HG03442 (cell line): ENCODE results near the gene AKR7A3.
"Not testable (repeated sequence)": the region's sequence is repeated elsewhere in the genome, so short reads cannot be mapped to it uniquely, and the experiment has no call there.

ENCODE experiments used
- ATAC-seq: cut with Tn5 transposase; IDR thresholded peaks from one replicate; pipeline ENCODE4 v1.9.1; 2021; ENCODE audit warnings: mild to moderate bottlenecking, moderate library complexity; ENCODE audit not compliant: unreplicated experiment

Gene AKR7A3

DNA sequence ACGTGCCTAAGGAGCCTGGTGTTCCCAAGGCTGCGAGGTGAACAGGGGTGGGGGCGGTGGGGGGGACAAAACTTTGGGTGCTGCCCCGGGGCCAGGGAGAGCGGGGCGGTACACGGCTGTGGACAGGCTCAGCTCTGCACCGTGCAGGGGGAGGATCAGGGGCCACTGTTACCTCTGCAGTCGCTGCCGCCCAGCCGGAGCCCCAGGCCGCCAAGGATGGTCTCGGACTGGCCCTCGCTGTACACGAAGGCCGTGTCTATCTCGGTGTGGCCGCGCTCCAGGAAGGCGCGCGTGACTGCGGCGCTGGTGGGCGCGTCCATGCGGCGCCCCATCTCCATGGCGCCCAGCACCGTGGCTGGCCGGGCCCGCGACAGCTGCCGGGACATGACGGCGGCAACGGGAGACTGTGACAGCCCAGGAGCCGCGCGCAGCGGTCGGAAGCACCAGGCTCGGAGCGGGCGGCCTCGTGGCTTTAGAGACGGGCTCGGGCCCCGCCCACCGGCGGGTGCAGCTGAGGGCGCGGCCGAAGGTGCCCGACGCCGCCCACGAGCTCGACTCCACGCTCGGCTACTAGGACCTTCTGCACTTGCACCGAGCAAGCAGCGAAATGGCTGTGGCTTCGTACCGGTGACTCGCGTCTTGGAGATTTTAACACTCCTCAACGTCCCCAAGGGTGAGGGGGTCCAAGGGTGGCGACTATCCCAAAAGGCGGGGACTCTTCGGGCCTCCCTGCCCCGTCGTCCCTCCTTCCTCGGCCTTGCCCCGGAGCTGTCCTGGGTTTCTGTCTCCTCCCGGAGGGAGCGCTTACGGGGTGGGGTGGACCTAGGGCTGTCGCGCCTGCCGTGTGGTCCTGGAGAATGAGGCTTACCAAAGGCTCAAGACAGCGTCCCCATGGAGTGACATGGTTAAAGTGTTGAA lies at the start of gene AKR7A3:
Gene AKR7A3 (minus strand): TSS at position 447 of the 918 bp plus-strand sequence. CDS start 61 bp downstream, at position 386.
- ATAC-seq: not testable (repeated sequence)

DNA sequence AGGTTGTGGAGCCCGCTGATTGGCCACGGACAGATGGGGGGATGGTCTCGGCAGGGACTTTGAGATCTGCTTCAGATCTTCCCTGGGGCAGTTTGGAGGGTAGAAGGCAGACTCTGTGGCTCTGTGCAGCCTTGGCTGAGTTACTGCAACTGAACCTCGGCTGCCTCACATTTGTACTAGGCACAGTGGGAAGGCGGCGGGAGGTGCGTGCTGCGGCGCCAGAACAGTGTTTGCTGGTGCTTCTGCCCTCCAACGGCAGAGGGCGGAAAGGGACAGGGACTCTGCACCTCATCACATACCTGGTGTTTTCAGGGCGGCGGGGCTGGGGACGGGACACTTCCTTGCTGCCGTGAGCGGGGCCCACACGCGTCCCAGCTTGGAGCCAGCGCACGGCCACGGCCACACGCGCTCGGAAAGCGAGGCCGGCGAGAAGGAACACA lies 49.8 kb upstream of the AKR7A3 start:
- ATAC-seq: no peak

DNA sequence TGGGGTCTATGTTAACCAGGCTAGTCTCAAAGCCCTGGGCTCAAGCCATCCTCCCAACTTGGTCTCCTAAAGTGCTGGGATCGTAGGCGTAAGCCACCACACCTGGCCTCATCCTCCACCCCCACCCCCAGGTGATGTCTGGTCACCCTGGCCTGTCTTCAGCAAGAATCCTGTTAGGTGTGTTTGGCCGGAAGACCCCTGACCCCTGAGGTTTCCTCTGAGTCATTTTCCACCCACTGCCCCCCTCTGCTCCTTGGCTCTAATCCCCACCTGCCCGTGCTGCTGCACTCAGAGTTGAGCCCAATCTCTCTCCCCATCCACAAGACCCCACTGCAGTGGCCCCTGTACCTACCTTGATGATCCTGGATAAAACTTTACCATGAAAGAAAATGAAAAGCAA lies 48.7 kb upstream of the AKR7A3 start:
- no peak for ATAC-seq

DNA sequence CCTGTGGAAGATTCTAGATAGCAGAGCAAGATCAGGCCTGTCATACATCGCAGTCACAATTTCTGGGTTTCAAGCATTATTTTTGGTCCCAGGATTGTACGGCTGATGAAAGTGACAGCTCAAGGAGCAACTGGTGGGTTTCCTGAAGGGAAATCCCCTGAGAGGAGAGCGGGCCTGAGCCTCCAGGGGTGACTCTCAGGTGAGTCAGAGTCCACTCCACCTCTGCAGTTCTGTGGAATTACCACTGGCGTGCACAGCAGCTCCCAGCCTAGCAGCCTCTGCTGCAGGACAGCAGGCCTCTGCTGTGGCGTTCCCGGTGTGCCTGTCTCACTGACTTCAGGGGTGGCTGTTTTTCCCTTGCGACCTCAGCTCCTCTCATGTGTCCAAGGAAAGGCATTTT lies 48.0 kb upstream of the AKR7A3 start:
- ATAC-seq: no peak

DNA sequence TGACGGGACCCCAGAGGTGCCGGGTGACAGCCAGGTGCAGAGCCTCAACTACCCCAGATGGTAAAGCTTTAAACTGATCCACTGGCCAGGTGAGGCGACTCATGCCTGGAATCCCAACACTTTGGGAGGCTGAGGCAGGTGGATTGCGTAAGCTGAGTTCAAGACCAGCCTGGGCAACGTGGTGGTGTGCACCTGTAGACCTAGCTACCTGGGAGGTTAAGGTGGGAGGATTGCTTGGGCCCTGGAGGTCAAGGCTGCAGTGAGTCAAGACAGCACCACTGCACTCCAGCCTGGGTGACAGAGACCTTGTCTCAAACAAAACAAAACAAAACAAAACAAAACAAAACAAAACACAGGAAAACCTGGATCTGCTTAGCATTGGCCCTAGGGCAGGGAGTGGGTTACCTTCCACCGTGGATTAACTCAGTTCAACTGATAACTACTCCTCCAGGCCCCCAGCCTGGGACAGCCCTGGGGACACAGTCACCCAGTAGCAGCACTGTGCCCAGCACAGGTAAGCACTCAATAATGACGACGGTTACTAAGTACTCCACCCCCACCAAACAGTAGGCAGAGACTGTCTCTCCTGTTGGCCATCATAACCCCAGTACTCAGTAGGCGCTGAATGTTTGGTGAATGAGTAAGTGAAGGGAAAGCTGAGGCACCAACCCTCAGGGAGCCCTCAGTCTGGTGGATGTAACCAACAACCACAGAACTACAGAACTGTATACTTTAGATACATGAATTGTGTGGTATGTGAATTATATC lies 45.2 kb upstream of the AKR7A3 start:
- ATAC-seq: no peak

DNA sequence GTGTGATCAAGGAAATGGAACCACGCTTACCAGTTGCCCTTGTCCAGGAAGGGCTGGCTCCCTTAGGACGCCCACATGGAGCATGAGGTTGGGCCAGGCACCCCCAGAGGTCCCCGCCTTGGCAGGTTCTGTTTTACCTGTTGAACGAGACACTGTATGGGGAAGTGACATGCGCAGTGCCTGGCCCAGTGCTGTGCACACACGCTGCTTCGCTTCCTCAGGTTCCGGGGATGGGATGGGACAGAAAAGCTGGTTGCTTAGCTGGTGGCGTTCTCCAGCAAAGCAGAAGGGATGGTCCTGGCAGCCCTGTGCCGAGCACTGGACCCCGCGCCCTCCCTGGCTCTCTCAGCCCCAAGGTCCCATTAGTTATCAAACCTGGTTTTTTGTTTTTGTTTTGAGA lies 44.3 kb upstream of the AKR7A3 start:
- no peak for ATAC-seq

DNA sequence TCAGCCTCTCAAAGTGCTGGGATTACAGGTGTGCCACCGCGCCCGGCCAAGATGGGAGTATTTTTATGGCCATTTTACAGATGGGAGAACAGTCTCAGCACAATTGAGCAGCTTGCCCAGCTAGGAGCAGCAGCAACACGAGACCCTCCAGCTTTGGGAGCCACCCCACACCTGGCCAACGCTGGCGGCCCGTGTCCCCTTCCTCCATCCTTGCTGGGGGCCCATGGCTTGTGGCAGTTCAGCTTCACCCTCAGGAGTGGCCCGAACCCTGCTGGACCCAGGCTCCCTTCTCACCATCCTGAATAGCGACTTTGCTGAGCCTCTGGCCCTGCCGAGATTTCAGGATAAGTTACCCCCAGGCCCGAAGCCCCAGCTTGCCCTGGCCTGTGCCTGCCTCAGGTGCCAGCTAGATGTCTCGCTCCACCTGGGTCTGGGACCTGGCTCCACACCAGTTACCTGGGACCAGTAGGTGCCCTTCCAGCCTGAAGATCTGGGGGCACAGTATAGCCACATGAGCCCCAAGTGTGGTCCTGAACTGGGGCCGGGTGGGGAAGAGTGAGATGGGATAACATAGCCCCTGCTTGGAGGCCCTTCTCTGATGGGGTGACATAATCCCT lies 42.8 kb upstream of the AKR7A3 start:
- ATAC-seq: no peak

DNA sequence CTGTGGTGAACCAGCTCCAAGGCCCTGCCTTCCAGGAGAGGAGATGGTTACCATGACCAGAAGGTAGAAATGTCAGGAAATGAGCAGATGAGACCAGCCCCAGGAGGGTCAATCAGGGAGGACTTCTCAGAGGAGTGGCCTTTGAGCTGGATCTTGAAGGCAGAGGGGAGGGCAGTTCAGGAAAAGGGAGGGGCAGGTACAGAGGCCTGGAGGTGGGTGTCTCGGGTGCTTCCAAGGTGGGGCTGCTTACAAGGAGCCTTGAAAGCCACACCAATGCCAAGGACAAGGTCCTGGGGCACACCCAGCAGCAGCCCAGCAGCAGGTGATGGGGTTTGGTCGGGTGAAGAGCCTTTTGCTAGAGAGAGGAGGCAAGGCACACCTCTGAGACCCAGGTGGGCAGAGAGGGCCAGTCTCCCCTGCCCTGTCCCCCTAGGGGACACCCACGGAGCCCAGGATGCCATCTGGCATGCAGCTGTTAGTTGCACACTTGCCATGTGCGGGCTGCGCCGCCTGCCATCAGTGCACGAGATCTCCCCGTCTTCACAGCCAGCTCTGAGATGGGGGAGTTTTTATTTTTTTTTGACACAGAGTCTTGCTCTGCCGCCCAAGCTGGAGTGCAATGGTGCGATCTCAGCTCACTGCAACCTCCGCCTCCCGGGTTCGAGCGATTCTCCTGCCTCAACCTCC lies 42.0 kb upstream of the AKR7A3 start:
- ATAC-seq: no peak

DNA sequence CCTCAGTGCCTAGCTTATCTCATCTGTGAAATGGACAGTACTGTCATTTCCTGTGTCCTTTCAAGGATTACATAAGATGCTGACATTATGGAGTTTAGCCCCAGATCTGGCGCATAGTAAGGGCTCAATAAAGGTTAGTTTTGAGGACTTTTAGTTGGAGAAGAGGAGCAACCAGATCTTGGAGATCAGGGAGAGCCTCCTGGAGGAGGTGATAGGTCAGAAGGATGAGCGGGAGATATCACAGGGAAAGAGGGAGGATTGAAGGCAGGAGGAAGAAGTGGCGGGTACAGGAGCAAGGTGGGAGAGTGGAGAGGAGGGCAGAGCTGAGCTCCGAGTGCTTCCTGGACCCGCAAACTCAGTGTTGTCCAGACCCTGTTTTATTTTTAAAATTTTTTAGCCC lies 41.0 kb upstream of the AKR7A3 start:
- no peak for ATAC-seq

DNA sequence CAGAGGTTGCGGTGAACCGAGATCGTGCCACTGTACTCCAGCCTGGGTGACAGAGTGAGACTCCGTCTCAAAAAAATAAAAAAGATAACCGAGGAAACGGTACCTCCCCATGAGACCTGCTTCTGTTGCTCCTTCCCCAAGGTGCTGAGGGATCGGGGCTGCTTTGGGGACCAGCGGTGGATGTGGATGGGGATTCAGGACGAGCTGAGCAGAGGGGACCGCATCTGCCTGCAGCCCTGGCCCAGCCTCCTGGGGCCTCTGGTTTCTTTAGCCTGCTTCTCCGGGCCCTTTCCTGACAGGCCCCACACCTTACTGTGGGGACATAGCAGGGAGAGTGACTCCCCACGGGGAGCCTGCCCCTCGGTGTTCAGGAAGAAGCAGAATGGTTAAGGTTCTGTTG lies 40.6 kb upstream of the AKR7A3 start:
- no peak for ATAC-seq

DNA sequence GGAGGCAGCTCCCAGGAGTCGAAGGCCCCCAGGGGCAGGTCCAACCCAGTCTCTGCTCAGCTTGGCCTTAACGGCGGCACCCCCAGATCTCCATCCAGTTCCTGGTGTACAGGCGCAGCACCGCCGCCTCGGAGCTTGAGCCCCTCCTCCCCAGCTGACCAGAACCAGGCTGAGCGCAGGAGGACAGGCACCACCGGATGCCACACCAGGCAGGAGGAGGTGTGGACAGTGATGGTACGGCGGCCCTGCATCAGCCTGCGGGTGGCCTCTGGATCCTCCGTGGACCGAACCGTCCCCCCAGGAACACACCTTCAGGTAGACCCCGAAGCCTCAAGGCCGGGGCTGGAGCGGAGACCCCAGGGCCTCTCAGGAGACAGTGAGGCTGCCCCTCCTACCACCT lies 39.9 kb upstream of the AKR7A3 start:
- ATAC-seq: no peak

DNA sequence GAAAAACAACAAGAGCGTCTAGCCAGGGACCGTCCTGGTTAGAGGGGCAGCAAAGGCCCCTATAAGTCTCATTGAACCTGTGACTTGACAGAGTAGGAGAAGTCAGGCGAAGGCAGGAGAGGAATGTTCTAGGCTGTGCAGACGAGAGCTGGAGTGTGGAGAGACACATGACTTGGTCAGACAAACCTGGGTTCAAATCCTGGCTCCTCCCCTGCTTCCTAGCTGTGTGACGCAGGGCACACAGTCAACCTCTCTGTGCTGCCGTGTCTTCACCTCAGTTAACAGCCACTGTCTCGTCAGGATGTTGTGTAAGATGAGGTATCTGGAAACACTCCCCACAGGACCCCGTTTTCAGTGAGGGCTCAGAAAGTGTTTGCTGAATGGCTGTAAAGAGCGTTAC lies 39.2 kb upstream of the AKR7A3 start:
- no peak for ATAC-seq

DNA sequence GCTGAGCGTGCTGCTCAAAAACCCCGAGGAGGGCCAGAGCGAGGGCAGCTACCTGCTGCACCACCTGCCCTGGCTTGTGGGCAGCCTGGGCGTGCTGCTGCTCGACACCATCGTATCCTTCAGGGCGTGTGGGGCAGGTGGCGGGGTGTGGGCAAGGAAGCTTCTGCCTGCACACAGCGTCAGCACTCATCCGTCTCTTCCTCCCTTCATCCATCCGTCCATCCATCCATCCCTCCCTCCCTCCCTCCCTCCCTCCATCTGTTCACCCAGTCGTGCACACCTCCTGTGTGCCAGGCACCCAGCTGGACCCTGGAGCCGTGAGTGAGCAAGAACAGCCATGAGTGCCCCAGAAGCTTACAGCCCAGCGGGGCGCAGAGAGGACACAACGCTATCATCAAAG lies 38.7 kb upstream of the AKR7A3 start:
- ATAC-seq: no peak

DNA sequence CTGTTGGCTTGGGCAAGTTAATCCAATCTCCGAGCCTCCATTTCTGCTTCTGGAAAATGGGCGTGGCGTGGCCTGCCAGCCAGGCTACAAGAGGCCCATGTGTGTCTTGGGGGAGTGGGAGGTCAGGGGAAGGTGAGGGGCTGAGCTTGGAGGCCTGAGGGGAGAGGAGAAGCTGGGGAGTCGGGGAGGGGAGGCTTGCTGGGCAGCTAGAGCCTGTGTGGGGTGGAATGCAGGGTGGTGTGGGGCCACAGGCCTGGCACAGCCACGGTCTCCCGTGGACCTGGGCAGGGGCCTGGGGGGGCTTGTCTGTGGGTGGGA lies 38.1 kb upstream of the AKR7A3 start:
- no peak for ATAC-seq

DNA sequence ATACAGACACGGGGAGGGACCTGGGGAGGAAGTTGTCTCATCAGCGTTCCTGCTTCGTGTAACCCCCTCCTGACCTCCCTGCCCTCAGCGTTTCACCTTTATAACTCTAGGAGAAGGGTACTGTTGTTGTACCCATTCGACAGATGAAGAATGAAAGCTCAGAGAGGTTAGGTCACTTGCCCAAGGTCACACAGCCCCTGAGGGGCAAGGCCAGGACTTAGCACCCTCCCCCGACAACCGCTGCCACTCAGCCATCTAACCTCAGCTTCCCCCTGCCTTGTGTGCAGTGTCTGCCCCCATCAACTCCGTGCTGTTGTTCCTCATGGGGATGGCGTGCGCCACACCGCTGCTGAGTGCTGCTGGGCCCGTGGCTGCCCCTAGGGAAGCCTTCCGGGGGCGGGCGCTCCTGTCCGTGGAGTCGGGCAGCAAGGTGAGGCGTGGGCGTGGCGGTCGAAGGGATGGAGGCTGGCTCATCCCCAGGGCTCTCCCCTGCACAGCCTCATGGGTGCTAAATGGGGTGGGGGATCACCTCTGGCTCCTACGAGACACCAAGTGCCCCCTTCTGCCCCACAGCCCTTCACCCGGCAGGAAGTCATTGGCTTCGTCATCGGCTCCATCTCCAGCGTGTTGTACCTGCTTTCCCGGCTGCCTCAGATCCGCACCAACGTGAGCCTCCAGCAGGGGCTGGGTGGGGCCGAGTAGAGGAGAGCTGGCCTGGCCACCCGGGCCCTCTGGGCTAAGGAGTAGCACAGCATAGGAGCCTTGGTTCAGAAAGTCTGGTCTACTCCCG lies 37.6 kb upstream of the AKR7A3 start:
- no peak for ATAC-seq

DNA sequence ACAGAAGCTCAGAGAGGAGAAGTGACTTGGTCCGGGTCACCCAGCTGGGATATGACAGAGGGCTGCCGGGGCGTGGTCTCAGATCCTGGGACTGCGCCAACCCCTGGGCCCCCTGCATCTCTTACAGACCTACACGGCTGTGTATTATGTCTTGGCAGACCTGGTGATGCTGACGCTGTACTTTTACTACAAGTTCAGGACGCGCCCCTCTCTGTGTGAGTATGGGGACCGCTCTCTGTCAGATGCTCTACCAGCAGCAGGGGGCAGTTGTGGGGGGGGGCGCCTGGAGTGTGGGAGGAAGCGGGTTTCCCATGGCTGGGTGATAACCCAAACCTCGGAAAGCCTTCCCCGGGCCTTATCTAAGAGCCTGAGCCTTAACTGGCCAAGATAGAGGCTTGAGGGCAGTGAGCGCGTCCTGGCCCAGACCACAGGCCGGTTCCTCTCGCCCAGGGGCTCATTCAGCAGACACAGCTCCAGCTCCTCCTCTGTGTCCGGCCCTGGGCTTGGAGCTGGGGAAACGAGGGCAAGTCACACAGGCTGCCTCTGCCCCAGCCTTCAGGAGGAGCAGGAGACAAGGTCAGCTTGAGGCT lies 36.9 kb upstream of the AKR7A3 start:
- no peak for ATAC-seq

DNA sequence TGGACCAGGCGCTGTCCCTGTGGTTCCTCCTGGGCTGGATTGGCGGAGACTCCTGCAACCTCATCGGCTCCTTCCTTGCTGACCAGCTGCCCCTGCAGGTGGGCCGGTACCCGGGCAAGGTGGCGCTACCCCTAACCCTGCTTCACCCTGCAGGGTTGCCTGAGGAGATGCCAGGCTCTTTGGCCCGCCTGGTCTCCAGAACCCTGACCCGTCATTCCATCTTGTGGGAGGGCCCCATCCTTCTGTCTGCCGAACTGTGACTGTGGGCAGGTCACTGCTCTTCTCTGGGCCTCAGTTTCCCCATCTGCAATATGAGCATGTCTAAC lies 36.1 kb upstream of the AKR7A3 start:
- ATAC-seq: no peak

DNA sequence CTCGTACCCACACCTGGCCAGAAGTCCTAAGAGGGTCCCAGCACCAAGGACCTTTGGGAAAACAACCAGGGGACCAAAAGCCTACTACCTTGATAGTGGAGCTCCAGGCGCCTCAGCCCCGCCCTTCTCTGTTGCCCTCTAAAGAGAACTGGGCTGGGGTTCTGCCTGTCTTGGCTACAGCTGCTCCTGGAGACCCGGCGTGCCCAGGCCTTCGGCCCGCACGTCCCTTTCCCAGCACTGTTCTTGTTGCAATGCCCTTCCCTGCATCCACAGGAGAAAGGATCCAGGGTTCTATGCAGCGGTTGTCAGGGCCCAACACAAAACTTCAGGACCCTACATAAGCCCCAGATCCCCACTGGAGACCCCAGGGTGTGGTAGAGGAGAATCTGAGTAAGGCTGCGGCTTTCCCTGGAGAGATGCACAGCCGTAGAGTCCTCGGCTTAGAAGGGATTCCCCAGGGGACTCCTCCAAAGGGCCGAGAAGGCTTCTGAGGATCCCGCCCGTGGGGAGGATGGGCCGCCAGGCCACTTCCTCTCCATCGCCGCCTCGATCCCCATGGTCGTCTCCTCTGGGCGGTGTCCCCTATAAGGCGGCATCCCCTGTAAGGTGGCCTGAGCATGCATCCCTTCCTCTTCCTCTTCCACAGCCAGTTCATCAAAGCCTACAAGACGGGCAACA lies 35.6 kb upstream of the AKR7A3 start:
- ATAC-seq: no peak

DNA sequence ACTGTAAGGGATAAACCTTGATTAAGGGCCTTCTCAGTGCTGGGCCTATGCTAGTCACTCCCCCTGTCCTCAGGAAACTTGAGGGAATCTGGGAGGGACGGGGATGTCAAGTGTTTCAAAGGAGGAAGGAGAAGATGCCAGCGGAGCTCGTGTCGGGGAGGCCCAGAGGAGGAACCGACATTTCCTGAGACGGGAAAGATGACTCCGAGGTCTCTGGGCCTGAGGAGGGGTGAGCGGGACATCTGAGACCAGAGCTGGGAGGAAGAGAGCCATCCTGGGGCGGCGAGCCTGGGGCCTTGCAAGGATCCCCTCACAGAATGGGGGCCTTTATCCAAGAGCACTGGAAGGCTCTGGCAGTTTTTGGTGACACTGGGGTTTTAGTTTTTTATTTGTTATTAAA lies 33.9 kb upstream of the AKR7A3 start:
- no peak for ATAC-seq

DNA sequence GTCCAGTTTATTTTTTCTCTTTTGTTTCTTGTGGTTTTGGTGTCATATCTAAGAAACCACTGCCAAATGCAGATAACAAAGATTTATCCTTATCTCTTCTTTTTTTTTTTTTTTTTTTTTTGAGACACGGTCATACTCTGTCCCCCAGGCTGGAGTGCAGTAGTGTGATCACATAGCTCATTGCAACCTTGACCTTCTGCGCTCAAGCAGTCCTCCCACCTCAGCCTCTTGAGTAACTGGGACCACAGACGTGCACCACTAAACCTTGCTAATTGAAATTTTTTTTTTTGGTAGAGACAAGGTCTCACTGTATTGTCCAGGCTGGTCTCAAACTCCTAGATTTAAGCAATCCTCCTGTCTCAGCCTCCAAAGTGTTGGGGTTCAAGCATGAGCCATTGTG lies 32.5 kb upstream of the AKR7A3 start:
- no peak for ATAC-seq
